Mucosa of stomach (tissue), 1 donor: Measurements from ENCODE around the gene INTS15.

Experiments used
- H3K27me3 ChIP-seq: one replicate; pipeline ENCODE4 v1.7.0; 2013; ENCODE audit warnings: mild to moderate bottlenecking, low read length; ENCODE audit not compliant: control insufficient read depth, insufficient read depth
- H3K36me3 ChIP-seq: one replicate; pipeline ENCODE4 v1.7.0; 2013; ENCODE audit warnings: low read length; ENCODE audit not compliant: control insufficient read depth, insufficient read depth
- H3K4me1 ChIP-seq: one replicate; pipeline ENCODE4 v1.7.0; 2013; ENCODE audit warnings: mild to moderate bottlenecking, low read length; ENCODE audit not compliant: control insufficient read depth, insufficient read depth
- H3K4me3 ChIP-seq: one replicate; pipeline ENCODE4 v1.7.0; 2013; ENCODE audit warnings: low read length
- H3K9ac ChIP-seq: one replicate; pipeline ENCODE4 v1.7.0; 2013; ENCODE audit warnings: mild to moderate bottlenecking, low read length, moderate library complexity
- H3K9me3 ChIP-seq: one replicate; pipeline ENCODE4 v1.7.0; 2013; ENCODE audit warnings: mild to moderate bottlenecking, low read length, moderate library complexity; ENCODE audit not compliant: control insufficient read depth
- donor health status: Pancreatic carcinoma.

INTS15 gene

DNA sequence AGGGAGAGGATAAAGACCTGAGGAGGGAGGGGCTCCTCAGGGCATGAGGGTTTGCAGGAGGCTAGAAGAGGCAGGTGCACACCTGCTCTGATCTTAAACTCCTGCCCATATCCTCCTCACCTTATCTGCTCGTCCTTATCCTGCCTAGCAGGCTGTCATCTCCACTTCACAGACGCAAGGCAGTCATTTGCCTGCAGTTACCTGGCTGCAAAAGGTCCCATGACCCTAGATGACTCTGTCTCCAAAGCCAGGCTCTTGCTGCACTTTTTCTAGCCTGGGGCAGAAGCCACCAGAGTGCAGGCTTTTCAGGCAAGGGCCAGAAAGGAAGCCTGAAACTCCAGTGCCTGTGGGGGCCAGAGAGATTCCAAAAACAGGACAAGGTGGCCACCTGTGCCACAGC is 23.9 kb downstream of the INTS15 start:
- H3K4me1 ChIP-seq = no peaks in the 10 kb centered on the region
- no peaks in the 10 kb centered on the region for H3K36me3 ChIP-seq
- H3K9ac ChIP-seq = no peak overlapping the region
- peaks cover 24% of the 10 kb centered on the region for H3K27me3 ChIP-seq
- no peaks in the 10 kb centered on the region for H3K9me3 ChIP-seq
- no peak overlapping the region for H3K4me3 ChIP-seq

DNA sequence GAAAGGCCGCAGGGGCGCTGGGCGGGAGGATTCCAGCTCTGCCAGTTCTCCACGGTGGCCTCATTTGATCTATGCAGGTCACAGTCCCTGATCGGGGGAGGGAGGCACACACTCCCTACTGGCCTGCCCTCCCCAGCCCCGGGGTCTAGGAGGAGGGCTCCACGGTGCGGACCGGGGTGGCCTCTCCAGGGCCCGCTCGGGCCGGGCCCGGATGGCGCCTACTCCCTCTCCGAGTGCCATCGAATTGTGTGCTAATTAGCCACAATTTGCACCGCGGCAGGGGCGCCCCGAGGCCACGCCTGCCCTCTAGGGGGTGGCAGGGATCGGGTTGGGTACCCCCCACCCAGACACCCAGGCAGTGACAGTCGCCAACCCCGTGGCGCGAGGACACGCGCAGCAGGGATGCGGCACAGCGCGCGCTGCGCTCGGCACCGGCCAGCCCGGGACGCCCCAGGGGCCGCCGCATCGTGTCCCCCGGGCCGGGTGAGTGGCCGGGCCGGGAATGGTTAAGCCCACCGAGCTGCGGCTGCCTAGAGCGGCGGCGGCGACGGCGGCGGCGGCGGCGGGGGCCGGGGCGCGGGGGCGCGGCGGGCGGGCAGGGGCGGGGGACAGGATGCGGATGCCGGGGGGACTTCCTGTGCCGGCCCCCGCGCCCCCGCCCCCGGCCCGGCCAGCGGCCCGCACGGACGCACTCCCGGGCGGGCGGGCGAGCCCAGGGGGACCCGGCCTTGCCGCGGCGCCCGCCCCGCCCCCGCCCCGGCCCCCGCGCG is 25.3 kb downstream of the INTS15 start, which contains the start of gene ZNF853:
Gene ZNF853 (plus strand): TSS at position 658 of the 770 bp plus-strand sequence. CDS start 565 bp downstream, outside the sequence.
- Histone ChIP-seq H3K9ac (peak within 1 kb of the TSS; percentile 22), H3K27me3 (peaks cover 24% of the 10 kb centered on the region), H3K4me1 (no peaks in the 10 kb centered on the region), H3K4me3 (no peak within 1 kb of the TSS), H3K36me3 (no peaks in the 10 kb centered on the region), H3K9me3 (no peaks in the 10 kb centered on the region)

DNA sequence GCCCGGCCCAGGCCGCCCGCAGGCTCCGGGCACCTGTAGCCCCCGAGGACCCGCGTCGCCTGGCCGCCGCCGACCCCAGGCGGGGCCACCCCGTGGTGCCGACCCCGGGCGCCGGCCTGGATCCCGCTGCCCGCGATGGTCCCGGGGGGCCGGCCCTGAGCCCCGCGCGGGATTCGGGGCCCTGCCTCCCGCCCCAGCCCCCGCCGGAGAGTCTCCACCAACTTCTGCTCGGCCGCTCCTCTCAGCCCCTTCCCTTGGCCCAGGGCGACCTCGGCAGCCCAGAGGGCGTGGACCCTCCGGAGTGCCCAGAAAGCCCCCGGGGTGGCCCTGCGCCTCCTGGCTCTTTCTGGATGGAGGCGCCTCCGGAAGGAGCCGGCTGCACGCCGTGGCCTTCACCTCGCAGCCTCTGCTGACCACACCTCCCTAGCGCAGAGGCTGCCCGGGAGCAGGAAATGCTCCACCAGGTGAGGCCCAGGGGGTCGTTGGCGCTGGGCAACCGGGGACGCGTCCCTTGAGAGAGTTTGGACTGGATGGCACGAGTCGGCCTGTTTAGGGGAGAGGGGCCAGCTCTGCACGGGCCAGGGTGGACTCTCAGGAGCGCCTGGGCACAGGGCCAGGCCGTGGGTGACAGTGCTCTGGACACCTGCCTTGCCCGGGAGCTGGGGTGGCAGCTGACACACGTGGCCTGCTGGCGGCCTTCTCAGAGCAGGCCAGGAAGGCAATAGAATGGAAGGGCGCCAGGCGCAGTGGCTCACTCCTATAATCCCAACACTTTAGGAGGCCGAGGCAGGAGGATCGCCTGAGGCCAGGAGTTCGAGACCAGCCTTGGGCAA is 26.1 kb downstream of the INTS15 start:
- Histone ChIP-seq H3K4me1 (no peaks in the 10 kb centered on the region), H3K9ac (peak overlapping the region; percentile 22), H3K36me3 (no peaks in the 10 kb centered on the region), H3K9me3 (no peaks in the 10 kb centered on the region), H3K27me3 (peaks cover 24% of the 10 kb centered on the region), H3K4me3 (no peak overlapping the region)

DNA sequence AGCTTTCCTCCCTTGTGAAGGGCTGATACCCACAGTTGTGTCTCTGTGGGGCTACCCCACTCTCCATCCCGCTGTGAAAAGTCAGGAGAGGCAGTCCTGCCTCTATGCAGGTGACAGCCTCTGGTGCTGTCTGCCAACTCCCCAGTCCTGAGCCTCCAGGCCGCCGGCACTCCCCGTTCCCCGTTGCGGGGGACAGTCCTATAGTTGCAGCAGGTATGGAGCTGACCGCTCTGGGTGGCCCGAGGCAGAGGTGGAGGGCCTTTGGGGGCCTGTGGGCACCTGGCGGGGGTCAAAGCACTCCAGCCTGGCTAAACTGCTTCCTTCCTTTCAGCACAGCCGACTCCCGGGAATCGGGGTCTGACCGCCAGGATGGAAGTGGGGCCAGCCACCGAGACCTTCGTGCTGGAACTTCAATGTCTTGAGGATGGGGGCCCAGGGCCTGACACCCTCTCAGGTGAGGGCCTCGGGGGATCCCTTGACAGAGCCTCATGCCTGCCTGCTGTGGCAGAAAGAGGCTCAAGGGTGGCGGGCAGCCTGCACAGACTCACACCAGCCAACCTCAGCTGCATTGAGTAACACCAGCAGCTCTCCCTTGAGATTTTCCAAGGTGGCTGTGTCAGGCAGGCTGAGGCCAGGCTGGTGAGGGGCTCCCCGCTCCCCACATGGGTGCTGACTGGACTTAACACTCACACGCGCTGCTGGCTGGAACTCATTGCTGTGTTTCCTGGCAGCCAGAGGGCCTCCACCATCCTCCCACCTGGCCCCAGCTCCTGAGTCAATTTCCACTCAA is 27.2 kb downstream of the INTS15 start:
- peaks cover 24% of the 10 kb centered on the region for H3K27me3 ChIP-seq
- H3K4me3 ChIP-seq = no peak overlapping the region
- no peak overlapping the region for H3K9ac ChIP-seq
- no peaks in the 10 kb centered on the region for H3K4me1 ChIP-seq
- no peaks in the 10 kb centered on the region for H3K9me3 ChIP-seq
- no peaks in the 10 kb centered on the region for H3K36me3 ChIP-seq

DNA sequence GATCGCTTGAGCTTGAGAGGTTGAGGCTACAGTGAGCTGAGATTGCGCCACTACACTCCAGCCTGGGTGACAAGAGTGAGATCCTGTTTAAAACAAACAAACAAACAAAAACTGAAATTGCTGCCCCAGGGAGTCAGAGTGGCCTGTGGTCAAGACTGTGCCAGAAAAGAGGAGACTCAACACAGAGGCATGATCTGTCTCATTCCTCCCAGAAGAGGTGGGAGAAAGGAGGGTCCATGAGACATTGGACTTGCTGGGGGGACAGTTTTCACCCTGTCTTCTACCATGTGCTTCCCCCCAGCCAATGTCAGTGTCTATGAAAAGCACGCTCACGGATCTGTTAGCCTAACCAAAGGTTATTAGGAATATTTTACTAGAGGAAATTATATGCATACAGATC is 28.8 kb downstream of the INTS15 start:
- no peak overlapping the region for H3K9ac ChIP-seq
- H3K27me3 ChIP-seq = peaks cover 21% of the 10 kb centered on the region
- H3K4me1 ChIP-seq = no peaks in the 10 kb centered on the region
- H3K36me3 ChIP-seq = no peaks in the 10 kb centered on the region
- no peak overlapping the region for H3K4me3 ChIP-seq
- no peaks in the 10 kb centered on the region for H3K9me3 ChIP-seq

DNA sequence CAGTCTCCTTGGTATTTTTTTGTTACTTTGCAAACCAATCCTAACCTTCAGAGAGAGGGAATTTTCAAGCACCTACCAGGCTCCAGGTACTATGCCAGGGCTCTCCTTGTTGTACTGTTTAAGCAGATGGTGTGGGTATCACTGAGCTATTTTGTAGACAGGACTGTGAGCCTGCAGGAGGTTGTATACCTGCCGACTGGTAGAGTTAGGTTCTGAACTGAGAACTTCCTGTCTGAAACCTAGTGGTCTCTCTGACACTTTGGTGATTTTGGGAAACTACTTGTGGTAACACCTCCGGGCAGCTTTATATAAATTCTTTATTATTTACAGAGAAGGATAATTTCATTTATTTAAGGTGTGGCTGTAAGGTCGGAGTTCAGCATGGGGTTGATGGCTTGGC is 30.1 kb downstream of the INTS15 start:
- H3K4me1 ChIP-seq = no peaks in the 10 kb centered on the region
- no peaks in the 10 kb centered on the region for H3K36me3 ChIP-seq
- H3K9me3 ChIP-seq = no peaks in the 10 kb centered on the region
- peaks cover 8% of the 10 kb centered on the region for H3K27me3 ChIP-seq
- H3K4me3 ChIP-seq = no peak overlapping the region
- no peak overlapping the region for H3K9ac ChIP-seq

DNA sequence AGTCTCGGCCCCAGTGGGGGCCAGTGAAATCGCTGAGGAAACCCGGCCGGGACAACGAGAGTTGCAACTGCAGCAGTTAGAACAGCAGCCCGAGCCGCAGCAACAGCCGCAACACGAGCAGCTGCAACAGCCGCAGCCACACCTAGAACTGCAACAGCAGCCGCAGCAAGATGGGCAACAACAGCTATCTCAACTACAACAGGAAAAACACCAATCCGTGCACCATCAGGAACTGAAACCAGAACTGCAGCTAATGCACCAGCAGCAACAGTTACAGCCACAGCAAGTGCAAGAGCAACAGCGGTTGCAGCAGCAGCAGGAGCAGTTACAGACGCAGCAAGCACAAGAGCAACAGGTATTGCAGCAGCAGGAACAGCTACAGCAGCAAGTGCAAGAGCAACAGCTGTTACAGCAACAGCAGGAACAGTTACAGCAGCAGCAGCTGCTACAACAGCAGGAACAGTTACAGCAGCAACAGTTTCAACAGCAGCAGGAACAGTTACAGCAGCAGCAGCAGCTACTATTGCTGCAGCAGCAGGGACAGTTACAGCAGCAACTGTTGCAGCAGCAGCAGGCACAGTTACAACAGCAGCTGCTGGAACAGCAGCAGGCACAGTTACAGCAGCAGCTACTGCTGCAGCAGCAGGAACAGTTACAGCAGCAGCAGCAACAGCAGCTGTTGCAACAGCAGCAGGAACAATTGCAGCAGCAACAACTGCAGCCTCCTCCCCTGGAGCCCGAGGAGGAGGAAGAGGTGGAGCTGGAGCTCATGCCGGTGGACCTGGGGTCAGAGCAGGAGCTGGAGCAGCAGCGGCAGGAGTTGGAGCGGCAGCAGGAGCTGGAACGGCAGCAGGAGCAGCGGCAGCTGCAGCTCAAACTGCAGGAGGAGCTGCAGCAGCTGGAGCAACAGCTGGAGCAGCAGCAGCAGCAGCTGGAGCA is 31.6 kb downstream of the INTS15 start:
- H3K4me3 ChIP-seq = no peak overlapping the region
- no peaks in the 10 kb centered on the region for H3K36me3 ChIP-seq
- no peaks in the 10 kb centered on the region for H3K9me3 ChIP-seq
- no peaks in the 10 kb centered on the region for H3K4me1 ChIP-seq
- H3K27me3 ChIP-seq = no peaks in the 10 kb centered on the region
- no peak overlapping the region for H3K9ac ChIP-seq

DNA sequence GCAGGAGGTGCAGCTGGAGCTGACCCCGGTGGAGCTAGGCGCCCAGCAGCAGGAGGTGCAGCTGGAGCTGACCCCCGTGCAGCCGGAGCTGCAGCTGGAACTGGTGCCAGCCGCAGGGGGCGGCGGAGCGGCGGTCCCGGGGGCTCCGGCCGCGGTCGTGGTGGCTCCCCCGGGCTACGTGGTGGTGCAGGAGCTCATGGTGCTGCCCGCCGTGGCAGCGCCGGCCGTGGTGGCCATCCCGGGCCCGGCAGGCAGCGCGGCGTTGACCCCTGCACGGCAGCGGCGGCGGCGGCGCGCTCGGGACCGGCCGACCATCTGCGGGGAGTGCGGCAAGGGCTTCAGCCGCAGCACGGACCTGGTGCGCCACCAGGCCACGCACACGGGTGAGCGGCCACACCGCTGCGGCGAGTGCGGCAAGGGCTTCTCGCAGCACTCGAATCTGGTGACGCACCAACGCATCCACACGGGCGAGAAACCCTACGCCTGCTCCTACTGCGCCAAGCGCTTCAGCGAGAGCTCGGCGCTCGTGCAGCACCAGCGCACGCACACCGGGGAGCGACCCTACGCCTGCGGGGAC is 32.4 kb downstream of the INTS15 start:
- H3K4me1 ChIP-seq = no peaks in the 10 kb centered on the region
- no peaks in the 10 kb centered on the region for H3K36me3 ChIP-seq
- H3K9me3 ChIP-seq = no peaks in the 10 kb centered on the region
- no peak overlapping the region for H3K4me3 ChIP-seq
- no peaks in the 10 kb centered on the region for H3K27me3 ChIP-seq
- H3K9ac ChIP-seq = no peak overlapping the region

DNA sequence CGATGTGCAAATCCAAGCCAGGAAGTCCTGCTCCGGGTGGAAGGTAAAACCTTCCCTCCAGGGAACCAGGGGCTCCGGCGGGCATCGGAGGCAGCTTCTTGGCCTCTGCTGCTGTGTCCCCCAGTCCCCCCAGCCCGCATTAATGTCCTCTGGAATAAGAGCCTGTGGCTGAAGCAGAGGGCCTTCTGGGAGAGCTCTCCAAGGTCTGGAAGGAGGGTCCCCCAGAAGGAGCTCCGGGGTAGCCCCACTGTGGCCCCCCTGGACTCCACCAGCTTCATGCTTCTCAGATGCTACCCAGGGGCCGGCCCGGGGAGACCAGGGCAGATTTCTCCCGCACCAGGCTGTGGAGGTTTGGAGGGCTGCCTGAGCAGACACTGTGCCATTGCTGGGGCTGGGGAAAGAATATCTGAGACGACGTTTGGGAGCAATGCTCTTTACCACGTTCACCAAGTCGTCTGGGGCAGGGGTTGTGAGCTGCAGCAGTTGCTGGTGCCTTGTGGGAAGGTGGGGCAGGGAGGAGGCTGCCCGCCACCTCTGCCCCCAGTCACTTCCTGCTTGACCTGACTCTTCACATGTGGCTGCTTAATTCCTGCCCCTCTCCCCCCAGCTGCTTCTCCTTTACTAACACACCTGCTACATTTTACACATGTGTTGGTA is 33.9 kb downstream of the INTS15 start:
- Histone ChIP-seq H3K4me3 (no peak overlapping the region), H3K9me3 (no peaks in the 10 kb centered on the region), H3K27me3 (no peaks in the 10 kb centered on the region), H3K36me3 (no peaks in the 10 kb centered on the region), H3K4me1 (no peaks in the 10 kb centered on the region), H3K9ac (no peak overlapping the region)

DNA sequence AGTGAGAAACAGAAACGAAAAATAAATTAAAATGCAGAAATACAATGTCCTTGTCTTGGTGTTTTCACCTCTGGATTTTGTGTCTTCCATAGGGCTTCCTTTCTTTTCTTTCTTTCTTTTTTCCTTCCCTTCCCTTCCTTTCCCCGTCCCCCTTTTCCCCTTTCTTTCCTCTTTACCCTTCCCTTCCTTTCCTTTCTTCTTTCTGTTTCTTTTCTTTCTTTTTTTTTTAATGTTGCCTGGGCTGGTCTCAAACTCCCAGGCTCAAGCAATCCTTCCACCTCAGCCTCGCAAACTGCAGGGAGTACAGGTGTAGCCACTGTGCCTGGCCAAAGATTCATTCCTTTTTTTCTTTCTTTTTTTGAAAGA is 34.4 kb downstream of the INTS15 start:
- H3K36me3 ChIP-seq = no peaks in the 10 kb centered on the region
- H3K27me3 ChIP-seq = no peaks in the 10 kb centered on the region
- no peaks in the 10 kb centered on the region for H3K9me3 ChIP-seq
- H3K4me3 ChIP-seq = no peak overlapping the region
- no peak overlapping the region for H3K9ac ChIP-seq
- H3K4me1 ChIP-seq = no peaks in the 10 kb centered on the region
